Islet of Langerhans (tissue), 1 donor: ENCODE results near the gene IMMP2L.
A peak's percentile ranks its signal among the peaks of the same experiment; 100 is the strongest.
"Not testable (repeated sequence)": the region's sequence is repeated elsewhere in the genome, so short reads cannot be mapped to it uniquely, and the experiment has no call there.

ENCODE experiments used
- FAIRE-seq: peaks from one replicate; lab custom pipeline; 2011; peaks lifted over from hg19 to GRCh38; lab: Jason Lieb, UNC

The IMMP2L gene

DNA sequence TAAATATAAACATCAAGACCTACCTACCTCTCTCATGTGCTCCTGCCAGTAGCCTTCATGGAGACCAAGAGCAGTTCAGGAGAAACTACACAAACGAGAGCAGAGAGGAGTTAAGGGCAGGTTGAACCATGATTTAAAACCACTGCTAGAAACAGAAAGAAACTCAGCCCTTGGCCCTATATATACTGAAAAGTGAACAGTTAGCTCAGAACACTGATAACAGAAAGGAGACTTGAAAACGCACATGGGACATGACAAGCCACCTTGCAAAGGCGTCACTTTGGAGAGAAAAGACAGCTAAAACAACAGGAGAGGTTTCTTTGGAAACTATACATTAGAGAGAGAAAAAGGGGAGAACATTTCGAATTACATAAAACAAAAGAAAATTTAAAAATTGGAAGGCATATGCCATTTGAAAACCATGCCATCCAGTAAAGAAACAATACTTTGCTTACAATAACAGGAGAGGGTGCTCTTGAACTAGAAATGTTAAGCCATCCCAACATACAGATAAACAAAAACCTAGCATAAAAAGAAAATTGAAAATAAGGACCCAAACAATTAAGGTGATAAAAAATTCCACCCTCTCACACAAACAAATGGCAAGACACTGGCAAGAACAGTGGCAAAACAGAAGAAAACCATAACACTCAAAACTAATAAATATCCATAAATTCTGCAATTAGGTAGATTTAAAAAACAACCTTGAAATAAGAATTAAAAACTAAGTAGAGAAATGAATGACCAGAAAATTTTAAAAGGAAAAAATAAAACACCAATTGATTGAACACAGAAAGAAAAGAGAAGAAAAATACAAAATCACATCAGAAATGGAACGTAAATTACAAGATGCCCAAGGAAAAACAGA lies 232.7 kb downstream of the IMMP2L start:
- no peak for FAIRE-seq

DNA sequence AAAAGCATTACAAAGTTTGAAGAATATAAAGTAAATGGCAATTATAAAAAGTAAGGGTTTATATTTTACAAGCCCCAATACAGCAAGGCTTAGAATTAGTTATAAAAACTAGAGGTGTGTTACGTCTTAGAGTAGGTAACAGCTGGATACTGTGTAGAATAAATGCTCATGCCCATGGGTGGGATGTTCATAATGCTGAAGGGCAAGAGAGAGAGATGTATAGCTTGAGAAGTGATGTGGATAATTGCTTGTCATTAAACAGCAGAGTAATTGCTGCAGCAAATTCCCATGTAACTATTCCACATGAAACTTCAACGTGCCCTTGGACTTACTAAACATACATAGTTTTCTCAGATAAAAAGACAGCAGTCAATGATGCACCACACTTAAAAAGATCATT lies 233.8 kb downstream of the IMMP2L start:
- FAIRE-seq = no peak

DNA sequence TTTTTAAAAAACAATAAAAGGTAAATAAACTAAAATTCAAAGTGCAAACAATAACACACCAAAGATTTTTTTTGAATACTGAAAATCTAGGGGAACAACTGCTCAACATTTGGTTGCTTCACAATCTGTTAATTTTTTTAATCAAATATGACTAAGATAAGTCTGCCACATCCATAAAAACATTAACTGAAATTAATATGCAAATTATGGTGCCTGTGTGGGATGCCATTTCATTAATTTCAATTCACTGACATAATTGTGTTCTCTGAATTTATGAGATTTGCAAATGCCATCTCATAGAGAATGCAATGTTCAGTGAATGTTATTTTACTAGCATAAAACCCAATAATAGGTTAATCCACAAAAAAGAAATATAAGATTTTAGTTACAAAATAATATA lies 237.5 kb downstream of the IMMP2L start:
- FAIRE-seq = no peak

DNA sequence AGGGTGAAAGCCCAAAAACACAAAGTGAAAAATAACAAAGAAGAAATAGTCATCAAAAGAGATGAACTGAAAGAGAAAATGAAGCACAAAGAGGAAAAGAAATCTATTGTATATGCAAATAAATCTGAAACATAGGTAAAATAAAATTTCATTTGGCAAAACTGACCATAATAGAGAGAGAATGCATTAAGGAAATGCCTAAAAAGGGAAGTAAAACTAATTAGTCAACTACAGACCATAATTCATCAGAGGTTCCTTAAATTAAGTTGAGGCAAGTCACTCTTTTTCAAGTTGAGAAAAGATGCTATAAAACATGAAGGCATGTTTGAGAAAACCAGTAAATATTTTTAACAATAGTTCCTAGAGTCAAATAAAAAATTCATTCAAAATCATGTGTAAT lies 238.1 kb downstream of the IMMP2L start:
- FAIRE-seq = no peak

DNA sequence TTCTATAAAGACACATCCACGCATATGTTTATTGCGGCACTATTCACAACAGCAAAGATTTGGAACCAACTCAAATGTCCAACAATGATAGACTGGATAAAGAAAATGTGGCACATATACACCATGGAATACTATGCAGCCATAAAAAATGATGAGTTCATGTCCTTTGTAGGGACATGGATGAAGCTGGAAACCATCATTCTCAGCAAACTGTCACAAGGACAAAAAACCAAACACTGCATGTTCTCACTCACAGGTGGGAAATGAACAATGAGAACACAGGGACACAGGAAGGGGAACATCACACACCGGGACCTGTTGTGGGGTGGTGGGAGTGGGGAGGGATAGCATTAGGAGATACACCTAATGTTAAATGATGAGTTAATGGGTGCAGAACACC lies 238.6 kb downstream of the IMMP2L start:
- not testable (repeated sequence) for FAIRE-seq

DNA sequence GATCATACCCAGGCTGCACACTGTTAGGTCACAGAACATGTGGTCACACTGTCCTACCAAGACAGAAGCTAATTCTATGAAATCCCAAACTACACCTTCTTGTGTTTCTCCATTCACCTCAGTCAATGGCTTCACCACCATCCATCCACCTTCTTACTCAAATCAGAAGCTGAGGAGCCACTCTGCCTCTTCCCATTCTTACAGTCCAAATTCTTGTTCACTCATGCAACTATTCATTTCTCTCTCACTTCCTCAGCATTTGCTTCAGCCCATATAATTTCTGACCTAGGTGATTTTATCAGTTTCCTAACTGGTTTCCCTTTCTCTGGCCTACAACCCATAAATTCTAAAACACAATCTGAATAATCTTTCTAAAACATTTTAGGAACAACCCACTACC lies 242.2 kb downstream of the IMMP2L start:
- no peak for FAIRE-seq

DNA sequence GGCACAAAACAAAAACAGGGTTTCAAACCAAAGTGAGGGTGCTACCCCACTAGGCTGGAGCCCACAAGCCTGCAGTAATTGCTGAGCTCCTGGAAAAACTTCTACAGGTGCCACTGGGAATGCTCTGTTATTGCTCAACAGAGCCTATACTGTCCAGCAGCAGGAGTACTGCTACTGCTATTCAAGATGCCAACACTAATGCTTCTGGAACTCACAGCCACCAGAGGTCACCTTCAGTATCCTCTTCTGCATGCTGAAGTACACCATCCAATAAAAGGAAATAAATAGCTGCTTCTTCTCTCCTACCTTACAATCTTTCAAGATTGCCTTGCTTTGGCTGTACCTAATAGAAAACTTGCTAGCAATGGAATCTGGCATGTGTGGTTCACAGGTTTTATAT lies 249.3 kb downstream of the IMMP2L start:
- no peak for FAIRE-seq

DNA sequence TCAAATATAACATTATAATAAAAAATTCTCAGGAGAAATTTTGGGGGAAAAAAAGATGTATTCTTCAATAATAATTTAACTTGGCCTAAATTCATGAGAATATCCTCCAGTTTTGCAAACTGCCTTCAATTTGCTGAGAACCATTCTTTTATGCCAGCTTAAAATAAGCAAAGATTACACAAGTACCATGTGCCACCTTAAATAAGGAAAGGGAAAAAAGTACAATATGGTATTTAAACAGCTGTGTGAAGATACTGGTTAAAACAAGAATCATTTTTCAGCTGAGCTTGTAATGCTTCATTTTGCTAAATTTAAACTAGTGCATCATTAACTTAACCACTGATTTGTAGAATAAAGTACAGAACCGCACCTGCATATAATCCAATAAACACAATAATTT lies 253.6 kb downstream of the IMMP2L start:
- FAIRE-seq = no peak

DNA sequence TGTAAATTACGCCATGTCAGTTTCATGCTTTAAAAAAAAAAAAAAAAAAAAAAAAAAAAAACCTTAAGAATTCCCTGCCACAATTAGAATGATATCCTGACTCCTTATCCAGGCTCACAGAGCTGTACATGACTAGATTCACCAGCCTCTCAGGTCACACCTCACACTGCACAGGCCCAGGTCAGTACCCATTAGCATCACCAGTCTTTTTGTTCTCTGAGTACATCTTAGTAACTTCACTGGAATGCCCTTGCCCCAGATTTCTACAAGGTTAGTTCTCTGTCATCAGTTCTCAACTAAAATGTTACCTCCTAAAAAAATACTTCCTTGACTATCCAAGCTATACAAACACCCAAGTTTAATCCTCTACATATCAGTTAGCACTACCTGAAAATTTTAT lies 260.4 kb downstream of the IMMP2L start:
- FAIRE-seq = no peak

DNA sequence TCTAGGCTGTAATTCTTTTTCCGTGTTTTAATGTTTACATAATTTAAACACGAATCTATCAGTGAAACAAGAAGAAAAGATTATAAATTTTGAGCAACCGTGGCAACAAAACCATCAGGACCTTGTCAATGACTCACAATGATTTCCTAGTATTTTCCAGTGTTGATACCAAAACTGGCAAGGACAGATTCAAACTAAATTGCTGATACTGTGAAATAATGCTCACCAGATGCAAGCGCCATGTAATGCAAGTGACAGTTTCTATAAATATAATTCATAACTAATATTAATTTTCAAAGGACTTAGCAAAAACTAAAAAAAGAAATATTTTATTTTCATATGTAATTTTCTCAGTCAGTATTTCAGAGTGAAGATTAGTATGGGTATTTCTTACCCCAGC lies 267.8 kb downstream of the IMMP2L start:
- no peak for FAIRE-seq

DNA sequence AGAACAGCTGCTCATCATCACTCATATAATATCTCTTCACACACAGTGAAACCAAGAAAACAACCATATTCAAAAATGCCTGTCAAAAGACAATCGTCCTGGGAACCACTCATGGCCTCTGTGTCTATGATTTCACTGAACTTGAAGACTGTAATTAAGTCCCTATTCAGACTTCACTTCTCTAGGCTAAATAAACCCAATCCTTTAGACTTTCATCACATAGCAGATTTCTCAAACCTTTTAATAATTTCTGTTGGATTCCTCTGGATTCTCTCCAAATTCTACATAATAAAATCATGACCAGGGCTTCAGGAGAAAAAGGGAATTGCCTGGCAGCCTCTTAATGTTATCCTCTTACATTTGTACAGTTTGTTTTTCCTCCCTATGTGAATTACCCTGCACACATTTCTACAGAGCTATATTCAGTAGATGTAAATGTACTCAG lies 270.2 kb downstream of the IMMP2L start:
- FAIRE-seq = peak; percentile 77

DNA sequence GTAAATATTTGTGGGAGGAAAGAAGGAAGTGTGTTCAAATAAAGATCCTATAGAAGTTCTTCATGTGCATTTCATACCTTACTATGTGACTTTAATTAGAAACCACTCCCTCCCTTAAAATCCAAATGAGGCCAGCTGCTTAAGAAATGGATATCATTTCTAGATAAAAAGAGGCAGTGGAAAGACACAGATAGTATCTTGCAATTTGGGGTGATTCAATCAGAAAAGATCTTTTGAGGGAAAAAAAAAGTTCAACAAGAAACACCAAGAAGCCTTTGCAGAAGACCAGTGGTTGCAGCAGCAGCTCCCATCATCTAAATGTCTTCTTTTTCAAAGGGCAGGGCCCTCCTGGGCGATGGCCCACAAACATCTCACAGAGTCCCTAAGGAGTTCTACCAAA lies 271.3 kb downstream of the IMMP2L start:
- FAIRE-seq = no peak

DNA sequence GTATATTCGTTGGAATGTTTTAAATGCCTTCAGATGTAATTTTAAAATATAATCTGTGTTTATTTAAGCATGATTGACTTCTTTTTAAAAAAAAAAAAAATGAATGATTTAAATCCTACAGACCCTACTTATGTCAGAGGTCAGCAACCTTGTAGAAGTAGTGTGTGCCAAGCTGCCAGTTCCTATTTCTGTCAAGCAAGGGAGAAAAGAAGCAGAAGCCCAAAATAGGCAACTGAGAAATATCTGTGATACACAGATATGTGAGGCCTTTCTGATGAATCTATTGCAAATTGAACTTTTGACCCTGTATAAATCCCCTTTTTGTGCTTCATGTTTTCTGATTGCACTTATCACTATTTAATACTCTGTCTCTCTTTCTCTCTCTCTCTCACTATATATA lies 271.9 kb downstream of the IMMP2L start:
- FAIRE-seq = no peak

DNA sequence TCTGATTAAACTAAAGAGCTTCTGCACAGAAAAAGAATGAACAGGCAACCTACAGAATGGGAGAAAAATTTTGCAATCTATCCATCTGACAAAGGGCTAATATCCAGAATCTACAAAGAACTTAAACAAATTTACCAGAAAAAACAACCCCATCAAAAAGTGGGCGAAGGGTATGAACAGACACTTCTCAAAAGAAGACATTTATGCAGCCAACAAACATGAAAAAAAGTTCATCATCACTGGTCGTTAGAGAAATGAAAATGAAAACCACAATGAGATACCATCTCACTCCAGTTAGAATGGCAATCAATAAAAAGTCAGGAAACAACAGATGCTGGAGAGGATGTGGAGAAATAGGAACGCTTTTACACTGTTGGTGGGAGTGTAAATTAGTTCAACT lies 273.9 kb downstream of the IMMP2L start:
- FAIRE-seq = not testable (repeated sequence)

DNA sequence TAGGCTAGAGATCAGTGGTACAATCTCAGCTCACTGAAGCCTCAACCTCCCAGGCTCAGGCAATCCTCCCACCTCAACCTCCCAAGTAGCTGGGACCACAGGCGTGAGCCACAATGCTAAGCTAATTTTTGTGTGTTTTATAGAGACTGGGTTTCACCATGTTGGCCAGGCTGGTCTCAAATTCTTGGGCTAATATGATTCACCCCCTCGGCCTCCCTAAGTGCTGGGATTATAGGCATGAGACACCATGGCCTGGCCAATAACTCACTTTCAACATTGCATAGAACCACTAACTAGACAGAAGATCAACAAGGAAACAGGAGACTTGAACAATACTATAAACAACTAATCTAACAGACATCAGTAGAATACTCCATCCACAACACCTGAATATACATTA lies 279.7 kb downstream of the IMMP2L start:
- no peak for FAIRE-seq

DNA sequence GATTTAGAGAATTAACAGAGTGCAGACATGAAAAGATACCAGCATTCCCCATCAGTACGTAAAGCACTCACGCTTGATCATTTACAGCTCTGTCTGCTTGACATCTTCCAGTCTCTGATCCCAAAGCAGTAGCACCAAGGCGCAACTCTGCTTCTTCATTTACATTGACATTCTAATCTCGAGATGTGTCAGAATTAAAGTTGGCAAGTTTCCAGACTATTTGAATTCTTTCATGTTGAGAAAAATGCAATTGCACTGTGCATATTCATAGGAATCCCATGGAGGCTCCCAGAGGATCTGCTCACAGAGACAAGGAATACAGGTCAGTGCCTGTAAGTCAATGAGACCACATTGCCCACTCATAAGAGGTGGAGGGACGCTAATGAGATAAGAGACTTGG lies 287.4 kb downstream of the IMMP2L start:
- no peak for FAIRE-seq

DNA sequence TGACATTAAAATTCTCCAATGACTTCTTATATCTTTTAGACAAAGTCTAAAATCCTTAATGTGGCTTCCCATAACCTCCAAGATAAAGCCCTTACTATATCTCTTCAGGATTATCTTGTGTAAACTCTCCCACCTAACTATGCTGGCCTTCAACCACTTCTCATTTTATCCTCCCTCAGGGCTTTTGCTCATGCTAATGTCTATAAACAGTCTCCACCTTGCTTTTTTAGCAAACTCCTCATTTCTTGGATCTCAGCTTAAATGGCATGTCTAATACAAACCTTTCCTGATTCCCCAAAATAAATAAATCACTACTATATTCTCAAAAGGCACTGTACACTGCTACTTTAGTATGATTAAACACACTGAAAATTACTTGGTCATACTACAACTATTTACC lies 290.2 kb downstream of the IMMP2L start:
- no peak for FAIRE-seq

DNA sequence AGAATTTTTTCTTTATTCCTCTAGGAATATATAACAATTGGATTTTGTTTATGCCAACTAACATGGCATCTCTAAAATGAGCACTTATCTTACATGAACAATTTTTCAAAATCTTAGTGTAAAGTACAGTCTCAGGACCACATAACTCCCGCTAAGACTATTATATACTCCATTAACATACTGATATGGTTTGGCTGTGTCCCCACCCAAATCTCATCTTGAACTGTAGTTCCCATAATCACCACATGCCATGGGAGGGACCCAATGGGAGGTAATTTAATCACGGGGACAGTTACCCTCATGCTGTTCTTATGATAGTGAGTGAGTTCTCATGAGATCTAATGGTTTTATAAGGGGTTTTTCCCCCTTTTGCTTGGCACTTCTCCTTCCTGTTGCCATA lies 291.5 kb downstream of the IMMP2L start:
- not testable (repeated sequence) for FAIRE-seq

DNA sequence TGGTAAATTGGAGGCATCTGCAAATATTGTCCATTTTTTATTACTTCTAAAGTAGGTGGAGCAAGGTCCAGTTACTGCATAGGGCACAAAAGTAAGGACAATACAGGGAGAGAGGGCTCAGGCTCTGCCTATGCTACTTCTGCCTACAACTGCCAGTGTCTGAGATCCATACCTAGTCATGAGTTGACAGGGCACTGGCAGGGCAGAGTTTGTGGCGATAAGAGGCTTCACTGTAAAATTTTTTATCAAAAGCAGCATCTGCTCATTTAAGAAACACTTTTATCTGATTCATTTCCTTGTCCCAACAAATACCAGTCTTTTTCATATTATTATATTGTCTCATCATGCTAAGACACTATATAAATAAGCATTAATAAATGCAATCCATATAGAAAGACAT lies 293.4 kb downstream of the IMMP2L start:
- FAIRE-seq = no peak

DNA sequence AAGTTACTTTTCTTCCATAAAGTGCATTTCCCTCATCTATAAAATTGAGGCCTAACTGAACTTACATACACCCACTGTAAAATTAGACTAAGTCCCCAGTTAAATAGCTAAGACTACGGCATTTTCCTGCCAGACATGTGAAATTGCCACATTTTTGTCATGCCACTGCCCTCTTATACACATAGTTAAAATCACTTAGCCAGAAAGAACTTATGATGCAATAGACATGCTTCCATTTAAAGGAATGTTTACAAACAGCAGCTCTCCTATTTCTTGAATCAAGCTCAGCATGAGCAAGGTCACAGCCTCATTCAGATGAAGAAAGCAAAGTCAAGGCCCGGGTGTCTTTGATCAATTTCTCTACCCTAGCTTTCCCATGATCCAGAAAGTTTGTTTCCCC lies 295.7 kb downstream of the IMMP2L start:
- FAIRE-seq = no peak

DNA sequence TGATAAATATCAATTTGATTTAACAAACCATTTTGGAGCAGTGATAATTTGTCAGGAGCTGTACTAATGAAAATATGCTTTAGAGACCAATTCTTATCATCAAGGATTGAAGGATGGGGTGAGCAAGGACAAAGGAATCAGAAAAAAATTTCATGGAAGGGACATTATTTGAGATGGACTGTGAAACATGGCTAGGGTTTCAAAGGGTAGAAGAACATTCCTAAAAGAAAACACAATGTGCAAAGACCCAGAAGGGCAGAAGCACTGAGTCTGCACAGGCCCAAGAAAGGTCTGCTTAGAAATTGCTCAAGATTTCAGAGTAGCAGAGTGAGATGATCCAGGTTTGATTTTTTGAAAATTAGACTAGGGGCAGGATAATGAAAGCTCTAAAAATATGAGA lies 296.9 kb downstream of the IMMP2L start:
- FAIRE-seq = no peak

DNA sequence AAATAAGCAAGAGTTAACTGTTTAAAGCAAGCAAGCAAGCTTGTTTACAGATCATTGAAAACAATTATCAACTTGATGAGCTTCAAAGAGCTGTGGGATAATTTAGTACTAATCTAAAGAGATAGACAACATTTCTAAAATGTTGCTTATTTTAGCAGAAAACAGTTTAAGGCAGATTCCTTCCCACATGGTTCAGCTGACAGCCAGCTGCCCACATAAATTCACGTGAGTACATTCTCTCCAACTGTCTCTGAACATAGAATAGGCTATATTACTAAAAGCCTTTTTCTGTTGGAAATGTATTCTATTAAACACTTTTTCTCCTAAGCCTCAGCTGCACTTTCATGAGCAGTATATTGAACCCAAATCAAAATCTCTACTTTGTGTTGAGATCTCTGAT lies 297.3 kb downstream of the IMMP2L start:
- FAIRE-seq = no peak

DNA sequence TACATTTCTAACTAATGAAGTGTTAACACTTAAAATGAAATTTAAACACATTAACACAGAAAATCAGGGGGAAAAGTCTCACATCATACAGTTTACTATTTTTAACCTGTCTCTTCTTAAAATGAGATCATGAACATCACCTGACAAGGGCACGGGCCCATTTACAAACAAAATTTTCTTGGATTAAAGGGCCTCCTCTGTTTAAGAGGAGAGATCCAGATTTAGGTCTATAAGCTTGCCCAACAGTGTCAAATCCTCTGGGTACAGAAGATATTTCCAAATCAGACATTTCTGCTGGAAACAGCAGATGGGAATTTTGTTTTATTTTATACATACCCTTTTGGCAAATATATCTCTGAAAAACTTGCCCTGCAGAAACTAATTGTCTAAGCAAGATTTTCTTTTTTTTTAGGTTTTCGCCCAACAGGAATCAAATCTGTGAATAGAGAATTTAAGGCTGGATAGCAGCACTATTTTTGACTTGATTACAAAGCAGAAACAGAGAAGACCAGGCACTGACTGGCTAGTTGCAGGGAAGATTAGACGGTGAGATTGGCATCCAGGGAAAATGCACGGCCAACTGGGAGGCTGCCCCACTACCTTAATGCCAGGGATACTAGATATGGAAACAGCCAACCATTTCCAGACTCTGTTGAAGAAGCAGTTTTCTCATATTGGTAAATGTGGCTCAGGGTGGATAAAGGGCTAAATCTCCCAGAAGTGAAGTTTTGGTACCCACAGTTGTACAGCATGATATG lies 298.0 kb downstream of the IMMP2L start:
- peak; percentile 92 for FAIRE-seq
